IPS DF 6.9 (cell line): Measurements from ENCODE around the gene PSME1.

Experiments
- DNase-seq: peaks from one replicate; pipeline ENCODE4 v3.0.0-alpha.2; 2013; ENCODE audit warnings: low read depth, low spot score
- H3K27ac ChIP-seq: one replicate; pipeline ENCODE4 v1.5.1; 2013; ENCODE audit warnings: low read length, control low read depth
- H3K27me3 ChIP-seq: 2 replicates; pipeline ENCODE4 v1.6.1; 2013; ENCODE audit warnings: mild to moderate bottlenecking, low read length; ENCODE audit not compliant: control insufficient read depth, insufficient read depth
- H3K36me3 ChIP-seq: 2 replicates; pipeline ENCODE4 v1.6.1; 2013; ENCODE audit warnings: low read length; ENCODE audit not compliant: control insufficient read depth, insufficient read depth
- H3K4me1 ChIP-seq: 2 replicates; pipeline ENCODE4 v1.6.1; 2013; ENCODE audit warnings: low read length; ENCODE audit not compliant: control insufficient read depth, insufficient read depth
- H3K4me3 ChIP-seq: 2 replicates; pipeline ENCODE4 v1.5.1; 2013; ENCODE audit warnings: mild to moderate bottlenecking, low read length
- H3K9me3 ChIP-seq: 2 replicates; pipeline ENCODE4 v1.6.1; 2013; ENCODE audit warnings: low read length, inconsistent platforms; ENCODE audit not compliant: control insufficient read depth, insufficient read depth
- WGBS: extraction: QIAGEN DNeasy Blood & Tissue Kit; methylation state at CpG from one replicate; pipeline ENCODE4 v1.1.7; 2013; ENCODE audit warnings: mixed read lengths, missing lambda C conversion rate; ENCODE audit not compliant: insufficient read length, insufficient coverage; 5-methylcytosine and 5-hydroxymethylcytosine counted together

Gene PSME1

GRCh38 chr14:24176599-24176998 is 40.6 kb downstream of the PSME1 start:
- no CpG with 5 or more reads among the region's 5 CpGs for WGBS
- Histone ChIP-seq H3K4me3 (no peak overlapping the region), H3K36me3 (peaks cover 29% of the 10 kb centered on the region), H3K4me1 (peaks cover 4% of the 10 kb centered on the region; the same call in 1 of the 2 replicates), H3K9me3 (no peaks in the 10 kb centered on the region), H3K27ac (no peak overlapping the region), H3K27me3 (no peaks in the 10 kb centered on the region)
- no peak for DNase-seq

- H3K9me3 ChIP-seq, result no peaks in the 10 kb centered on the region
- no CpG with 5 or more reads among the region's 12 CpGs for WGBS
- no peak overlapping the region for H3K4me3 ChIP-seq
- H3K27me3 ChIP-seq, result no peaks in the 10 kb centered on the region
- H3K27ac ChIP-seq, result no peak overlapping the region
- H3K4me1 ChIP-seq, result peaks cover 3% of the 10 kb centered on the region; the same call in 1 of the 2 replicates
- H3K36me3 ChIP-seq, result peaks cover 35% of the 10 kb centered on the region
- no peak for DNase-seq
Measured at GRCh38 chr14:24177041-24177825, 41.2 kb downstream of the PSME1 start.

- Histone ChIP-seq H3K27me3 (no peaks in the 10 kb centered on the region), H3K27ac (no peak overlapping the region), H3K36me3 (peaks cover 42% of the 10 kb centered on the region), H3K4me1 (no peaks in the 10 kb centered on the region), H3K4me3 (no peak overlapping the region), H3K9me3 (no peaks in the 10 kb centered on the region)
- DNase-seq, result no peak
- no CpG with 5 or more reads among the region's 14 CpGs for WGBS
Measured at GRCh38 chr14:24177891-24178290, 41.9 kb downstream of the PSME1 start.

- no CpG with 5 or more reads among the region's 12 CpGs for WGBS
- no peaks in the 10 kb centered on the region for H3K27me3 ChIP-seq
Measured at GRCh38 chr14:24178399-24179178, 42.6 kb downstream of the PSME1 start.

GRCh38 chr14:24179294-24179960 is 43.4 kb downstream of the PSME1 start:
- Histone ChIP-seq H3K9me3 (no peaks in the 10 kb centered on the region), H3K36me3 (peaks cover 50% of the 10 kb centered on the region), H3K4me1 (no peaks in the 10 kb centered on the region), H3K27me3 (no peaks in the 10 kb centered on the region), H3K27ac (no peak overlapping the region), H3K4me3 (no peak overlapping the region)
- WGBS, result no CpG with 5 or more reads among the region's 14 CpGs
- no peak for DNase-seq

More at GRCh38 chr14:24178399-24179178, 42.6 kb downstream of the PSME1 start:
- Histone ChIP-seq H3K27ac (no peak overlapping the region), H3K9me3 (no peaks in the 10 kb centered on the region), H3K36me3 (peaks cover 42% of the 10 kb centered on the region), H3K4me1 (no peaks in the 10 kb centered on the region), H3K4me3 (no peak overlapping the region)
- no peak for DNase-seq

- no peak overlapping the region for H3K27ac ChIP-seq
- no peak overlapping the region for H3K4me3 ChIP-seq
- H3K9me3 ChIP-seq, result no peaks in the 10 kb centered on the region
- H3K36me3 ChIP-seq, result peaks cover 57% of the 10 kb centered on the region
- no peaks in the 10 kb centered on the region for H3K4me1 ChIP-seq
- no peak for DNase-seq
- no CpG with 5 or more reads among the region's 18 CpGs for WGBS
- H3K27me3 ChIP-seq, result no peaks in the 10 kb centered on the region
Measured at GRCh38 chr14:24179961-24180796, 44.2 kb downstream of the PSME1 start.

- H3K4me3 ChIP-seq, result no peak overlapping the region
- no peak overlapping the region for H3K27ac ChIP-seq
- H3K27me3 ChIP-seq, result no peaks in the 10 kb centered on the region
- no peaks in the 10 kb centered on the region for H3K9me3 ChIP-seq
- DNase-seq, result no peak
- H3K4me1 ChIP-seq, result no peaks in the 10 kb centered on the region
- H3K36me3 ChIP-seq, result peaks cover 67% of the 10 kb centered on the region
- WGBS, result no CpG with 5 or more reads among the region's 19 CpGs
Measured at GRCh38 chr14:24181371-24182077, 45.5 kb downstream of the PSME1 start.

GRCh38 chr14:24182110-24182882 is 46.3 kb downstream of the PSME1 start:
- no peaks in the 10 kb centered on the region for H3K27me3 ChIP-seq
- H3K4me3 ChIP-seq, result no peak overlapping the region
- no peak overlapping the region for H3K27ac ChIP-seq
- peaks cover 67% of the 10 kb centered on the region for H3K36me3 ChIP-seq
- no peaks in the 10 kb centered on the region for H3K9me3 ChIP-seq
- DNase-seq, result no peak
- no peaks in the 10 kb centered on the region for H3K4me1 ChIP-seq
- no CpG with 5 or more reads among the region's 14 CpGs for WGBS

GRCh38 chr14:24183014-24183481 is 47.1 kb downstream of the PSME1 start:
- Histone ChIP-seq H3K27me3 (no peaks in the 10 kb centered on the region), H3K27ac (no peak overlapping the region), H3K9me3 (no peaks in the 10 kb centered on the region), H3K36me3 (peaks cover 64% of the 10 kb centered on the region), H3K4me3 (no peak overlapping the region), H3K4me1 (no peaks in the 10 kb centered on the region)
- no peak for DNase-seq
- no CpG with 5 or more reads among the region's 15 CpGs for WGBS
